Suprapubic skin (tissue), 4 donors: ENCODE data around the gene SUCLA2. TPM values are rescaled to one million over a fixed set of nuclear protein-coding genes. Genes with fewer than 3 reads are reported as not detected.

ENCODE experiments used
- DNase-seq, 2 donors: peaks; one replicate each; pipeline ENCODE4 v3.0.0-alpha.2; 2019; ENCODE audit warnings: low spot score in 2 of 2
- H3K27ac ChIP-seq: fragments of 200-600 bp; sonication (generic); one replicate; pipeline ENCODE4 v1.5.1; 2019
- H3K27me3 ChIP-seq: fragments of 200-600 bp; sonication (generic); one replicate; pipeline ENCODE4 v1.5.1; 2019
- H3K36me3 ChIP-seq: fragments of 200-600 bp; sonication (generic); one replicate; pipeline ENCODE4 v1.5.1; 2019
- H3K4me1 ChIP-seq: fragments of 200-600 bp; sonication (generic); one replicate; pipeline ENCODE4 v1.5.1; 2019
- H3K4me3 ChIP-seq: fragments of 200-600 bp; sonication (generic); one replicate; pipeline ENCODE4 v1.5.1; 2019; ENCODE audit warnings: mild to moderate bottlenecking
- H3K9me3 ChIP-seq: fragments of 200-600 bp; sonication (generic); one replicate; pipeline ENCODE4 v1.5.1; 2019
- EP300 ChIP-seq: sonication (generic); formaldehyde crosslinking; IDR thresholded peaks from one replicate; pipeline ENCODE4 v1.6.1; 2017; ENCODE audit warnings: antibody characterized with exemption
- POLR2A ChIP-seq, 2 donors: fragments of 450-650 bp; IDR thresholded peaks; one replicate each; pipeline ENCODE4 v1.6.1; 2017; ENCODE audit warnings: antibody characterized with exemption in 2 of 2, mild to moderate bottlenecking in 2 of 2, moderate library complexity in 2 of 2
- POLR2AphosphoS5 ChIP-seq, 3 donors: sonication (generic); formaldehyde crosslinking; IDR thresholded peaks; one replicate each; pipeline ENCODE4 v1.6.1; 2017; ENCODE audit warnings: antibody characterized with exemption in 3 of 3
- WGBS: methylation state at CpG from one replicate; pipeline ENCODE4 v1.1.5; 2018; 5-methylcytosine and 5-hydroxymethylcytosine counted together
- total RNA-seq, 4 donors: library from RNA; depleted of rRNA; stranded (reverse); fragments of >200 nt; gene quantifications; one replicate each; pipeline ENCODE4 v1.1.0, GENCODE V29; 2016
- TF ChIP-seq, protein P1 (sequence below), 2 donors: fragments of 200-600 bp in 1 of 2; fragments of 450-650 bp in 1 of 2; sonication (generic) in 1 of 2; IDR thresholded peaks; one replicate each; pipeline ENCODE4 v1.5.1; 2016 to 2019; ENCODE audit warnings: antibody characterized with exemption in 2 of 2, mild to moderate bottlenecking in 1 of 2, moderate library complexity in 1 of 2

SUCLA2 gene
- total RNA-seq, 4 donors from 2014 or later: 26.1 to 49.6 (median 38.0) TPM

GRCh38 chr13:47904241-47904640 lies 96.8 kb downstream of the SUCLA2 start:
- no peaks in the 10 kb centered on the region for H3K4me1 ChIP-seq
- 90% methylated on average over 13 of the region's 13 CpGs for WGBS
- TF ChIP-seq, protein P1, sequence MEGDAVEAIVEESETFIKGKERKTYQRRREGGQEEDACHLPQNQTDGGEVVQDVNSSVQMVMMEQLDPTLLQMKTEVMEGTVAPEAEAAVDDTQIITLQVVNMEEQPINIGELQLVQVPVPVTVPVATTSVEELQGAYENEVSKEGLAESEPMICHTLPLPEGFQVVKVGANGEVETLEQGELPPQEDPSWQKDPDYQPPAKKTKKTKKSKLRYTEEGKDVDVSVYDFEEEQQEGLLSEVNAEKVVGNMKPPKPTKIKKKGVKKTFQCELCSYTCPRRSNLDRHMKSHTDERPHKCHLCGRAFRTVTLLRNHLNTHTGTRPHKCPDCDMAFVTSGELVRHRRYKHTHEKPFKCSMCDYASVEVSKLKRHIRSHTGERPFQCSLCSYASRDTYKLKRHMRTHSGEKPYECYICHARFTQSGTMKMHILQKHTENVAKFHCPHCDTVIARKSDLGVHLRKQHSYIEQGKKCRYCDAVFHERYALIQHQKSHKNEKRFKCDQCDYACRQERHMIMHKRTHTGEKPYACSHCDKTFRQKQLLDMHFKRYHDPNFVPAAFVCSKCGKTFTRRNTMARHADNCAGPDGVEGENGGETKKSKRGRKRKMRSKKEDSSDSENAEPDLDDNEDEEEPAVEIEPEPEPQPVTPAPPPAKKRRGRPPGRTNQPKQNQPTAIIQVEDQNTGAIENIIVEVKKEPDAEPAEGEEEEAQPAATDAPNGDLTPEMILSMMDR (IDR thresholded peaks at IDR 0.05): no peak
- H3K9me3 ChIP-seq: no peaks in the 10 kb centered on the region
- no peak overlapping the region for H3K4me3 ChIP-seq
- H3K27me3 ChIP-seq: no peaks in the 10 kb centered on the region
- H3K36me3 ChIP-seq: peaks cover 3% of the 10 kb centered on the region
- DNase-seq: no peak
- no peak overlapping the region for H3K27ac ChIP-seq

DNA sequence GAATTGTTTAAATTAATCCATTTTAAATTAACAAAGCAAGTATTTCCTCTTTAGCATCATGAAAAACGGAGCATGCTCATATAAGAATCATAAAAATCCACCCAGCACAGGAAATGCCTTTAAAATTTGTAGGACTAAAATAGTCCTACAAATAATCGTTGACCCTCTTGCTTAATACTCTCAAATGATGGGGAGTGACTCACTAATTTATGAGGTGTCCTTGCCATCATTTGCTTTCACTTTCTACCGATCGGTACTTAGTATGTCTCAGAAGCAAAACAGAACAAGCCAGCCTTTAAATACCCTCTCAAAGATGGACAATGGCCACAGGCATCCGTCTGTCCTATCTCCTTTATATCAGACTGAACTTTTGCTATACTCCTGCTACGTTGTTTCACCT lies 97.2 kb downstream of the SUCLA2 start:
- Histone ChIP-seq H3K27ac (no peak overlapping the region), H3K9me3 (no peaks in the 10 kb centered on the region), H3K36me3 (peaks cover 3% of the 10 kb centered on the region), H3K27me3 (no peaks in the 10 kb centered on the region), H3K4me3 (no peak overlapping the region), H3K4me1 (no peaks in the 10 kb centered on the region)
- TF ChIP-seq POLR2AphosphoS5 (IDR thresholded peaks at IDR 0.05) (no peak), EP300 (no peak), POLR2A (IDR thresholded peaks at IDR 0.05) (no peak)
- TF ChIP-seq, protein P1 (IDR thresholded peaks at IDR 0.05): no peak
- no peak for DNase-seq
- WGBS: 61% methylated on average over 6 of the region's 6 CpGs

DNA sequence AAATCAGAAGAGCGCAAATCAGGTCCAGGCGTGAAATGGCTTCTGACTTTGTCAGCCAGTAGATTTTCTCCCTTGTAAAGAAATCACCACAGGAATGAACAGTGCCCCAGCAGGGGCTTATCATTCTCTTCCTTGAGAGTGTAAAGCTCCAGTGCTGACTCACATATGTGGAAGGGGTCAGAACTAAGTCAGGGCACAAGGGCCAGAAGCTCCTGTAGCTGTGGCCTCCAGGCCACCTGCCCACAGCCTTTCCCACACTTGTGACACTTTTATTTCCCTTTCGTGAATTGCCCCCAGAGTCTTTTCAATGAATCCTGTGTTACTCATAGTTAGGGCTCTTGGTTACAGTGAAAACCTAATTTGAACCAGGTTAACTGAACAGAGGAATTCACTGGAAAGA lies 99.6 kb downstream of the SUCLA2 start:
- H3K27ac ChIP-seq: no peak overlapping the region
- no peaks in the 10 kb centered on the region for H3K9me3 ChIP-seq
- H3K27me3 ChIP-seq: no peaks in the 10 kb centered on the region
- no peaks in the 10 kb centered on the region for H3K36me3 ChIP-seq
- 85% methylated on average over 3 of the region's 3 CpGs for WGBS
- no peaks in the 10 kb centered on the region for H3K4me1 ChIP-seq
- TF ChIP-seq POLR2AphosphoS5 (IDR thresholded peaks at IDR 0.05): no peak
- no peak for TF ChIP-seq POLR2A (IDR thresholded peaks at IDR 0.05)
- no peak for TF ChIP-seq EP300
- TF ChIP-seq, protein P1 (IDR thresholded peaks at IDR 0.05): no peak
- no peak for DNase-seq
- H3K4me3 ChIP-seq: no peak overlapping the region

GRCh38 chr13:47898080-47898479 lies 103.0 kb downstream of the SUCLA2 start:
- no peak for DNase-seq
- Histone ChIP-seq H3K4me1 (no peaks in the 10 kb centered on the region), H3K4me3 (no peak overlapping the region), H3K9me3 (no peaks in the 10 kb centered on the region), H3K27ac (no peak overlapping the region), H3K36me3 (no peaks in the 10 kb centered on the region), H3K27me3 (no peaks in the 10 kb centered on the region)
- WGBS: 91% methylated on average over 3 of the region's 3 CpGs
- TF ChIP-seq, protein P1 (IDR thresholded peaks at IDR 0.05): no peak
- no peak for TF ChIP-seq POLR2A (IDR thresholded peaks at IDR 0.05)
- TF ChIP-seq POLR2AphosphoS5 (IDR thresholded peaks at IDR 0.05): no peak
- TF ChIP-seq EP300: no peak

DNA sequence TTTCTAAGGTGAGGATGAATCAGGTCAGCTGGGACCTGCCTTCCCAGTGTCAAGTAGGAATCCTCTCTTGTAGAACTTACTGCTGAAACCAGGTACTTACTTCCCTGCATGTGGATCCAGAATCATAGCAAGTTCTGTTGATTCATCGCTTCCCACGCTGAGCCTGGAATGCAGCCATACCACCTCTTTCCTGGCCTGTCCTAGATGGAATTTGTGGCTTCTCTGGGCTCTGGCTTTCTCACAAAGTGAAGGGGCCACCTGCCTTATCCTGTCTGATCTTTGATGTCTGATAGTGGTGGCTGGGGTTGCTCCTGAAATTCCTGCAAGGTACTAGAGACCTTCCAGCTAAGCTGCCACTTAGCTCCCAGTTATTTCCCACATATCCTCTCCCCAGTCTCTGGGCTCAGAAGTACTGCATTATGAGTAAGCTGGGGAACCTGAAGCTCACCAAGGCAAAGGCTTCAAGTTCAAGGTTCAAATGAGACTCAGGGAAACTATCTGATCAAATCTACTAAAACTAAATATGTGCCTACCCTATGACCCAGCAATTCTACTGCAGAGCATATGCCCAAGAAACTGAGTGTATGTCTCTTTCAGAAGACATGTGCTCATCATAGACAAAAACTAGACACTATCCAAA lies 103.5 kb downstream of the SUCLA2 start:
- Histone ChIP-seq H3K27ac (no peak overlapping the region), H3K4me3 (no peak overlapping the region), H3K4me1 (no peaks in the 10 kb centered on the region), H3K9me3 (no peaks in the 10 kb centered on the region), H3K27me3 (no peaks in the 10 kb centered on the region), H3K36me3 (no peaks in the 10 kb centered on the region)
- TF ChIP-seq POLR2A (IDR thresholded peaks at IDR 0.05) (no peak), POLR2AphosphoS5 (IDR thresholded peaks at IDR 0.05) (no peak), EP300 (no peak)
- TF ChIP-seq, protein P1 (IDR thresholded peaks at IDR 0.05): no peak
- 69% methylated on average over 2 of the region's 2 CpGs for WGBS
- no peak for DNase-seq
